ENCODE data around the gene COL18A1. TPM values are rescaled to one million over a fixed set of nuclear protein-coding genes. Genes with fewer than 3 reads are reported as not detected.
A peak's percentile ranks its signal among the peaks of the same experiment; 100 is the strongest.

The COL18A1 gene
- total and polyA plus RNA-seq, 10 donors = 35.0 to 208 (median 86.4) TPM

DNA sequence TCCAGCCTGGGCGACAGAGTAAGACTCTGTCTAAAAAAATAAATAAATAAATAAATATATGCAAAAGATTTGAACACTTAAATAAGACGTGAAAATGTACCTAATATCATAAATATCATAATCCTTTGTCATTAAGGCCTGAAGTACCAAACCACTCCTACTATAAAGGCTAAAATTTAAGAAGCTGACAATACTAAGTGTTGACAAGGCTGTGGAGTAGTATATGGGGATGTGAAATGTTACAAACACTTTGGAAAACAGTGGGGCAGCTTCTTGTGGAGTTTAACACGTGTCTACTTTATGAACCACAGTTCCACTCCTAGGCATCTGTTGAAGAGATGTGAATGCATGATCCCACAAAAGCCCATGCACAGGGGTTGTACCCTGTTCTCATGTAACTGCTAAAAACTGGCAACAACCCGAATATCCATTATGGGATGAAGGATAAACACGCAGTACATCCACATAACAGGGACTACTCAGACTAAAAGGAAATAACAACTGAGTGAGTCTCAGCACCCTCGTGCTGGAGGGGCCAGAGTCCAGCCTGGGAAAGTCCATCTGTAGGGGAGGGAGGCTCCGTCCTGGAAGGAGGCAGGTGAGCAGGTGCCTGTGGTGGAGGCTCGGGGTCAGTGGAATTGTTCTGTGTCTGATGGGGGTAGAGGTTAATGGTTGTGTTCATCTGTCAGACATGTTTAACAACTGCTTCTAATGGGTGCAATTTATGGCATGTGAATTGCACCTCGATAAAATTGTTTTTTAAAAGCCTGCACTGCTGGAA, 143.9 kb downstream of the COL18A1 start:
- H3K9me3 ChIP-seq = no peaks in the 10 kb centered on the region
- H3K4me3 ChIP-seq = no peak overlapping the region
- TF ChIP-seq, protein P1, sequence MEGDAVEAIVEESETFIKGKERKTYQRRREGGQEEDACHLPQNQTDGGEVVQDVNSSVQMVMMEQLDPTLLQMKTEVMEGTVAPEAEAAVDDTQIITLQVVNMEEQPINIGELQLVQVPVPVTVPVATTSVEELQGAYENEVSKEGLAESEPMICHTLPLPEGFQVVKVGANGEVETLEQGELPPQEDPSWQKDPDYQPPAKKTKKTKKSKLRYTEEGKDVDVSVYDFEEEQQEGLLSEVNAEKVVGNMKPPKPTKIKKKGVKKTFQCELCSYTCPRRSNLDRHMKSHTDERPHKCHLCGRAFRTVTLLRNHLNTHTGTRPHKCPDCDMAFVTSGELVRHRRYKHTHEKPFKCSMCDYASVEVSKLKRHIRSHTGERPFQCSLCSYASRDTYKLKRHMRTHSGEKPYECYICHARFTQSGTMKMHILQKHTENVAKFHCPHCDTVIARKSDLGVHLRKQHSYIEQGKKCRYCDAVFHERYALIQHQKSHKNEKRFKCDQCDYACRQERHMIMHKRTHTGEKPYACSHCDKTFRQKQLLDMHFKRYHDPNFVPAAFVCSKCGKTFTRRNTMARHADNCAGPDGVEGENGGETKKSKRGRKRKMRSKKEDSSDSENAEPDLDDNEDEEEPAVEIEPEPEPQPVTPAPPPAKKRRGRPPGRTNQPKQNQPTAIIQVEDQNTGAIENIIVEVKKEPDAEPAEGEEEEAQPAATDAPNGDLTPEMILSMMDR (IDR thresholded peaks at IDR 0.05 in 8 of 11, conservative IDR thresholded peaks at IDR 0.05 in 3 of 11) = no peak
- no peak for TF ChIP-seq POLR2AphosphoS5 (IDR thresholded peaks at IDR 0.05)
- TF ChIP-seq POLR2A (IDR thresholded peaks at IDR 0.05) = no peak
- peak overlapping the region in 3 of 8 donors; percentile 91 to 95 (median 93) for H3K27ac ChIP-seq
- WGBS, 5 donors = 84 to 86% (median 84%) methylated on average over 9 of the region's 9 CpGs
- DNase-seq = peak; percentile 58
- intact Hi-C loops (cut with DNase I; ENCODE audit: low total_unique reads) = no loop called here
- H3K36me3 ChIP-seq = no peaks in the 10 kb centered on the region
- H3K4me1 ChIP-seq = peaks cover 12 to 52% (median 37%) of the 10 kb centered on the region in 6 donors
- H3K27me3 ChIP-seq (replicated peaks in 1 of 7) = no peaks in the 10 kb centered on the region

DNA sequence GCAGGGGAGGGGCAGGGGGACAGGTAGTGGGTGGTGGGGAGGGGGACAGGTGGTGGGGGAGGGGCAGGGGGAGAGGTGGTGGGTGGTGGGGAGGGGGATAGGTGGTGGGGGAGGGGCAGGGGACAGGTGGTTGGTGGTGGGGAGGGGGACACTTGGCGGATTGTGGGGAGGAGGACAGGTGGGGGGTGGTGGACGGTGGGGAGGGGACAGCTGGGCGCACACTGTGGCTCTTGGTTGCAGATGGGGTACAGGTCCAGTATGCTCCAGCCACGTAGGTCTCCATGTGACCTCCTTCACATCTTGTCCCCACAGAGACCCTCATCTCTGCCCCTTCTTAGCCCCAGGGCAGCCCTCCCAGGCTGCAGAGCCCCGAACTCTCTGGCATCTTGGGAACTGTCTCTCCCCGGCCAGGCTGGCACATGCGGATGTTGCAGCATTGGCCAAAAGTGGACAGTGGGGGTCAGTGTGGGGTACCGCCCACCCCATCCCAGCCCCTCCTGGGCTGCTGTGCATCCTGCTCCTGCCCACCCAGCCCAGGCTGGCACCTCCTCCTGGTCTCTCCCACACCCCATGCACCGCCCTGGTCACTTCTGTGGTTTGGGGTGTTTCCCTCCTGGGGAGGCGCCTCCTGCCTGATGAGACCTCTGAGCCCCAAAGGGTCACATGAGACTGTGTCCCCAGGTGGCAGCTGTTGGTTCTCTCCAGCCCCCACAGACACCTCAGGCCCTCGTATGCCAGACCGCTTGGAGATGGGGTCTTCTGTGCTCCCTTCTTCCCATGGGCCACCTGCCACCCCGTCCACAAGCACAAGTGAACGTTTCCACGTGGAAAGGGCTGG, 144.9 kb downstream of the COL18A1 start:
- Histone ChIP-seq H3K27me3 (replicated peaks in 1 of 7) (no peaks in the 10 kb centered on the region), H3K4me1 (peaks cover 12 to 47% (median 35%) of the 10 kb centered on the region in 6 donors), H3K9me3 (no peaks in the 10 kb centered on the region), H3K27ac (peak overlapping the region; percentile 57 to 95 (median 88)), H3K4me3 (peak overlapping the region in 5 of 8 donors; percentile 8 to 61 (median 23)), H3K36me3 (no peaks in the 10 kb centered on the region)
- peak; percentile 91 for DNase-seq
- TF ChIP-seq POLR2AphosphoS5 (IDR thresholded peaks at IDR 0.05) (peak in 2 of 3 donors; percentile 60 to 67), POLR2A (IDR thresholded peaks at IDR 0.05) (no peak)
- TF ChIP-seq, protein P1 (IDR thresholded peaks at IDR 0.05 in 8 of 11, conservative IDR thresholded peaks at IDR 0.05 in 3 of 11) = peak in 1 of 11 experiments; percentile 5
- 51 to 60% (median 56%) methylated on average over 13 to 15 of the region's 15 CpGs for WGBS, 5 donors
- intact Hi-C loops (cut with DNase I; ENCODE audit: low total_unique reads) = no loop called here

DNA sequence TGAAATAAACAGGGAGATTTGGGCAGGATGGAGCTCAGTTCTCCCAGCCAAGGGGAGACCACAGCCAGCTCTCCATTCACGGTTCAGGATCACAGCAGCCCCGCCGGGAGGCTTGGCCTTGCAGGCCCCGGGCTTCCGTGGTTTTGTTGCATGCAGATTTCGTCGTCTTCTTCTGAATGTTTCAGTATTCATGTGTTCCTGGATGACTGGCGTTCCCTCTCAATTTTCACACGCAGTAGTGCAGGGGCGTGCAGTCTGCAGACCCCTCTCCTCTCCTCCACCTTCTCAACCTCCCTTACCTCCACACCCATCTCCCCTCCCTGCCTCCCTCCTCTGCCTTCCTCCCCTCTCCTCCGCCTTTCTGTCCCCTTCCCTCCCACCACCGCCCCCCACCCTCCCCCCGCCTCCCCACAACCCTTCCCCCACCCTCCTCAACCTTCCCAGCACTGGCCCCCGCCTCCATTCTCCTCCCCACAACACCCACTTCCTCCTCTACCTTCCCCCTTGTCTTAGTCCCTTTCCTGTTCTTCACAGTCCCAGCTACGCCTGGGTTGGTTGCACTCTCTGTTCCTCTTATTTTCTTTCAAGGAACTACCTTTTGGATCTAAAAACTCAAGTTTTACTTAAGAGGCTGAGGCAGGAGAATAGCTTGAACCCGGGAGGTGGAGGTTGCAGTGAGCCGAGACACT, 145.7 kb downstream of the COL18A1 start:
- H3K4me1 ChIP-seq = peaks cover 12 to 51% (median 37%) of the 10 kb centered on the region in 6 donors
- TF ChIP-seq, protein P1 (IDR thresholded peaks at IDR 0.05 in 8 of 11, conservative IDR thresholded peaks at IDR 0.05 in 3 of 11) = peak in 1 of 11 experiments; percentile 2
- peak in 1 of 3 donors; percentile 77 for TF ChIP-seq POLR2AphosphoS5 (IDR thresholded peaks at IDR 0.05)
- peak in 1 of 3 donors; percentile 7 for TF ChIP-seq POLR2A (IDR thresholded peaks at IDR 0.05)
- peak; percentile 89 for DNase-seq
- WGBS, 5 donors = 9 to 15% (median 11%) methylated on average over 13 to 17 of the region's 17 CpGs
- H3K27ac ChIP-seq = peak overlapping the region; percentile 57 to 95 (median 88)
- intact Hi-C loops (cut with DNase I; ENCODE audit: low total_unique reads) = no loop called here
- H3K4me3 ChIP-seq = peak overlapping the region in 5 of 8 donors; percentile 8 to 61 (median 23)
- peaks cover 0 to 3% (median 0%) of the 10 kb centered on the region in 7 donors for H3K27me3 ChIP-seq (replicated peaks in 1 of 7)
- H3K36me3 ChIP-seq = no peaks in the 10 kb centered on the region
- H3K9me3 ChIP-seq = no peaks in the 10 kb centered on the region

Measured in spleen (tissue), 11 donors.